GM10266 (cell line): ENCODE results near the gene PTPN9.
"Not testable (repeated sequence)": the region's sequence is repeated elsewhere in the genome, so short reads cannot be mapped to it uniquely, and the experiment has no call there.

Experiments
- DNase-seq: peaks from one replicate; pipeline ENCODE4 v3.0.0; 2012; ENCODE audit errors: extremely low spot score
- CTCF ChIP-seq: IDR thresholded peaks from 2 replicates; pipeline ENCODE4 v1.5.1; 2012; ENCODE audit warnings: mild to moderate bottlenecking, low read depth; ENCODE audit not compliant: control insufficient read depth, insufficient read depth; ENCODE audit errors: missing control alignments

The PTPN9 gene

GRCh38 chr15:75451202-75451673 lies 127.9 kb downstream of the PTPN9 start:
- DNase-seq, result no peak
- no peak for TF ChIP-seq CTCF

DNA sequence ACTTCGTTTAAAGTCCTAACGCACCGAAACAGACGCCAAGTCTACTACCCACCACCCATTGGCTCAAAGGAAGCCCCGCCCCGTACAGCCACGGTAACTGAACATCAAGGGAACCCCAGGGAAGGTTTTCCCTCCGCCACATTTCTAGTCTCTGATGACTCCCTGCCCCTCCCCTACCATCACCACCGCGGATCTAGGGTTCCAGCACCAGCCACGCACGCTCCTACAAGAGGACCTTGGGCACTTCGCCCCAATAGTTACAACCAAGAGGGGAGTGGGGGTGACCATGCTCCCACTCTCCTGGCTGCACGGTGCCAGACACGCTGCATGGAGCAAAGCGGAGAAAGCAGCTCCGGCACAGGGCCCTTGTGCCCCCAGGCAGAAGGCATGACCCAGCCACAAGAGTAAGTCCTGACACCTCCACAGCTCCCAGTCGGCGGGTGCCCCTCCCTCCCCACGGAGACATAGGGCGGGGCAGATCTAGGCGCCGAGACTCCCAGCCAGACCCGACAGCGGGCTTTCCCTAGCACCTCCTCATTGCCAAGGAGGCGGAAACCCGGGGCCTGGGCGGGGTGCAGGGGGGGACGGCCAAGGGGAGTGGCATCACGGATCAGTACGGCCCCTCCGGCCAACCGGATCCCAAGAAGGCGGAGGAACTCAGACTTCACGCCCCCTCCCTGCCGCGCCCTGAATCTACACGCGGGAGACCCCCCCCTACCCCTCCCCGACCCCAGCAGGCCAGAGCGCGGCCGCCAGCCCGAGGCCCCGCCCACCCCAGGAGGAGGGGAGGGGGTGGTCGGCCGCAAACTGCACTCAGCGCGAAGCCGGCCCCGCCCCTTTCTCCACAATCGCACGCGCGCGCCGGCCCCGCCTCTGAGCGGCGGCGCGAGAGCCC lies 128.6 kb downstream of the PTPN9 start:
- no peak for TF ChIP-seq CTCF
- DNase-seq, result peak; percentile 84

GRCh38 chr15:75449585-75450306 lies 129.4 kb downstream of the PTPN9 start:
- no peak for DNase-seq
- TF ChIP-seq CTCF, result no peak

DNA sequence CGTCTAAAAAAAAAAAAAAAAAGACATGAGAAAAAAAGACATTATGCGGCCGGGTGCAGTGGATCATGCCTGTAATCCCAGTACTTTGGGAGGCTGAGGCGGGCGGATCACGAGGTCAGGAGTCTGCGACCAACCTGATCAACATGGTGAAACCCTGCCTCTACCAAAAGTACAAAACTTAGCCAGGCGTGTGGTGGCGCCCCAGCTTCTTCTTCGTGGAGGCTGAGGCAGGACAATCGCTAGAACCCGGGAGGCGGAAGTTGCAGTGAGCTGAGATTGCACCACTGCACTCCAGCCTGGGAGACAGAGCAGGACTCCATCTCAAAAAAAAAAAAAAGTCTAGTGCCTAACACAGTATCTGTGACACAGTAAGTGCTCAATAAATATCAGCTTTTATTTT lies 130.9 kb downstream of the PTPN9 start:
- not testable (repeated sequence) for DNase-seq

GRCh38 chr15:75446151-75446550 lies 133.0 kb downstream of the PTPN9 start:
- DNase-seq, result no peak
- no peak for TF ChIP-seq CTCF

GRCh38 chr15:75445324-75445723 lies 133.8 kb downstream of the PTPN9 start:
- DNase-seq, result not testable (repeated sequence)

- not testable (repeated sequence) for DNase-seq
Measured at GRCh38 chr15:75443972-75444453, 135.1 kb downstream of the PTPN9 start.

- TF ChIP-seq CTCF, result no peak
- DNase-seq, result no peak
Measured at GRCh38 chr15:75437721-75438120, 141.4 kb downstream of the PTPN9 start.
